Mammary epithelial cell (primary cell): ENCODE measurements around the gene ARHGEF28.

Experiments used
- EZH2 ChIP-seq: IDR thresholded peaks from 2 replicates; pipeline ENCODE4 v1.6.1; 2012; ENCODE audit warnings: low read length, inconsistent platforms, borderline replicate concordance
- TF ChIP-seq, protein P1 (sequence below), 2 donors: IDR thresholded peaks in 1 of 2; conservative IDR thresholded peaks in 1 of 2; 2 replicates each; pipeline ENCODE4 v1.5.1; 2011 to 2012; ENCODE audit warnings: inconsistent platforms in 2 of 2, low read length in 2 of 2, mild to moderate bottlenecking in 2 of 2, control low read depth in 1 of 2, low read depth in 1 of 2; ENCODE audit not compliant: insufficient read depth in 1 of 2; ENCODE audit errors: extremely low read depth in 1 of 2

DNA sequence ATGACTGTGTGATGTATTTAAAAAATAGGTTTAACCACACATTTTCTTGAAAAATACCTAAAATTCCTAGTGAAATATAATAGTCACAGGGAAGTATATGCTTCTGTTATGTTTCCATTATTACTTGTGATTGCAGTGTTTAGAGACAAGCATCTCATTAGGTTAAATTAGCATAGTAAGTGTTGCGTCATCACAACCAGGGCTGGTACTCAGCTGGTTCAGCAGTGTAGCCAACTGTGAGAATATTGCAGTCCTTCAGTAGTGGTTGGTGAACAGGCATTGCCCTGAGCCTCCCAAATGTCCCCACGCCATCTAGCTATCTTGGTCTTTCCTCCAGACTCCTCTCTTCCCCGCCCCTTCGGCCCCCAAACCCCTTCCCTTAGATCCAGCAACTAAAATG, 261.7 kb downstream of the ARHGEF28 start:
- TF ChIP-seq, protein P1, sequence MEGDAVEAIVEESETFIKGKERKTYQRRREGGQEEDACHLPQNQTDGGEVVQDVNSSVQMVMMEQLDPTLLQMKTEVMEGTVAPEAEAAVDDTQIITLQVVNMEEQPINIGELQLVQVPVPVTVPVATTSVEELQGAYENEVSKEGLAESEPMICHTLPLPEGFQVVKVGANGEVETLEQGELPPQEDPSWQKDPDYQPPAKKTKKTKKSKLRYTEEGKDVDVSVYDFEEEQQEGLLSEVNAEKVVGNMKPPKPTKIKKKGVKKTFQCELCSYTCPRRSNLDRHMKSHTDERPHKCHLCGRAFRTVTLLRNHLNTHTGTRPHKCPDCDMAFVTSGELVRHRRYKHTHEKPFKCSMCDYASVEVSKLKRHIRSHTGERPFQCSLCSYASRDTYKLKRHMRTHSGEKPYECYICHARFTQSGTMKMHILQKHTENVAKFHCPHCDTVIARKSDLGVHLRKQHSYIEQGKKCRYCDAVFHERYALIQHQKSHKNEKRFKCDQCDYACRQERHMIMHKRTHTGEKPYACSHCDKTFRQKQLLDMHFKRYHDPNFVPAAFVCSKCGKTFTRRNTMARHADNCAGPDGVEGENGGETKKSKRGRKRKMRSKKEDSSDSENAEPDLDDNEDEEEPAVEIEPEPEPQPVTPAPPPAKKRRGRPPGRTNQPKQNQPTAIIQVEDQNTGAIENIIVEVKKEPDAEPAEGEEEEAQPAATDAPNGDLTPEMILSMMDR (conservative IDR thresholded peaks at IDR 0.05 in 1 of 2, IDR thresholded peaks at IDR 0.05 in 1 of 2; ENCODE audit: extremely low read depth in 1 of 2, insufficient read depth in 1 of 2, low read depth in 1 of 2, low read length in 2 of 2) = no peak
- no peak for TF ChIP-seq EZH2
